Stromal cell of bone marrow (primary cell): ENCODE data around the gene SLC10A2.
"Not testable (repeated sequence)": the region's sequence is repeated elsewhere in the genome, so short reads cannot be mapped to it uniquely, and the experiment has no call there.

Experiments
- DNase-seq: peaks from one replicate; pipeline ENCODE4 v3.0.0-alpha.2; 2012; ENCODE audit warnings: low read depth

The SLC10A2 gene, protein sequence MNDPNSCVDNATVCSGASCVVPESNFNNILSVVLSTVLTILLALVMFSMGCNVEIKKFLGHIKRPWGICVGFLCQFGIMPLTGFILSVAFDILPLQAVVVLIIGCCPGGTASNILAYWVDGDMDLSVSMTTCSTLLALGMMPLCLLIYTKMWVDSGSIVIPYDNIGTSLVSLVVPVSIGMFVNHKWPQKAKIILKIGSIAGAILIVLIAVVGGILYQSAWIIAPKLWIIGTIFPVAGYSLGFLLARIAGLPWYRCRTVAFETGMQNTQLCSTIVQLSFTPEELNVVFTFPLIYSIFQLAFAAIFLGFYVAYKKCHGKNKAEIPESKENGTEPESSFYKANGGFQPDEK

GRCh38 chr13:103066079-103066780 is at the start of gene SLC10A2:
TSS of gene SLC10A2 (minus strand) at chr13:103066417. CDS start at chr13:103066249, 168 bp downstream.
- no peak for DNase-seq

GRCh38 chr13:103107580-103107979 is 41.4 kb upstream of the SLC10A2 start:
- no peak for DNase-seq

GRCh38 chr13:103104340-103104739 is 38.1 kb upstream of the SLC10A2 start:
- DNase-seq: no peak

DNA sequence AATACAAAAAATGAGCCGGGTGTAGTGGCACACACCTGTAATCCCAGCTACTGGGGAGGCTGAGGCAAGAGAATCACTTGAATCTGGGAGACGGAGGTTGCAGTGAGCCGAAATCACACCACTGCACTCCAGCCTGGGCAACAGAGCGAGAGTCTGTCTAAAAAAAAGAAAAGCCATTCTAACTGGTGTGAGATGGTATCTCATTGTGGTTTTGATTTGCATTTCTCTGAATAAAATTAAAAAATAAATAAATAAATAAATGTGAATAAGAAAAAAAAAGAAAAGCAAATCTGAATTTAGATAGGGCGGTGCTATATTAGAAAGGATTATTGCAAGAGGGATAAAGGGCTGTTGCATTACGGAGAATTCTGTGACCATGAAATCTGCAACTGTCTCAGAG is 37.2 kb upstream of the SLC10A2 start:
- DNase-seq: not testable (repeated sequence)

DNA sequence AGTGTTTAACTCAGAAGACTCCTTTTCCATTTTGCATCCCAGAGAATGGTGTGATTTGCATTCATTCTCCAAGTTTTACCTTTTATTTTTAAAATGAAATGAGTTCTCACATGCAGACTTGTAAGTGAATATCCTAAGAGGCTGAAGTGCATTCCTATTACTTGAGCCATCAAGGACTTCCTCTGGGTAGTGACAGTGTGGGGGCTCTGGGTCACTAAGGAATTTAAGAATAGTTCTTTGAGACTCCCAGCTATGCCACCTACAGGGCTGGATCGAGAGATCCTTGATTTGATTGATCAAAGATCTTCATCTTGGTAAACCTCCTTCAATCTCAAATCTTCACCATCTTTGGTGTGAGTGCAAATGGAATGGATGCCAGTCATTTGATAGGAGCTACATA is 36.3 kb upstream of the SLC10A2 start:
- DNase-seq: no peak

GRCh38 chr13:103101901-103102300 is 35.7 kb upstream of the SLC10A2 start:
- DNase-seq: no peak

DNA sequence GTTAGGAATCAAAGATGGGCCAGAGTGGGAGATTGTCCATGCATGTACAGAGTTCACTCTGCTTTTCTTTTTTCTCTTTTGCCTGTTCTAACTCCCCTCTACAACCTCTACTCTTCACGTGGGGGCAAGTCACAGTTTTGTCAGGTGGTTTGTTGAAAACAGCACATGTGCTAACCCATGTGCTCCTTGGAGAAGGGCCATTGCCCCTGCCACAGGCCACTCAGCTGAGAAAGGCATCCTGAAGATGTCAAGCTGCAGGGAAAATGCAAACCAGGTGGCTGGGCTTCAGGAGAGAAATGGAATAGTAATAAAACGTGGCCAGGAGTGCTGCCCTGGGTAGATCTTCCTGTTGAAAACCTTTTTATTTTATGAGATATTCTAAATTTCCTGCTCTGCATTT is 35.3 kb upstream of the SLC10A2 start:
- DNase-seq: no peak

DNA sequence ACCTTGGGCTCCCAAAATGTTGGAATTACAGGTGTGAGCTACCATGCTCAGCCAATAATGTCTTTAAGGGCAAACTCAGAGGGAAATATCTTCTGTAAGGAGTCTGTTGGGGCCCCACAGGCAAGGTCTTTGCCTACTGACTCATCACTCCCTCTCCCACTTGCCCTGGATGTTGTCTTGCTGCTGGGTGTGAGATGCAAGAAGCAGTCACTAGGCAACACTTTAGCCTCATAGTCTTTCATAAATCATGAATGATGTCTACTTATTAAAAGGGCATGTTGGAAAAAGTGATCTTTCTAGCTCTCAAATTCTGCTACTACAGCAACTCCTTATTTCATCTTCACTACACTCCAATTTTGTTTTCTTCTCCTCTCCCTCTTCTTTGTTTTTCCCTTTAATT is 34.6 kb upstream of the SLC10A2 start:
- DNase-seq: no peak

DNA sequence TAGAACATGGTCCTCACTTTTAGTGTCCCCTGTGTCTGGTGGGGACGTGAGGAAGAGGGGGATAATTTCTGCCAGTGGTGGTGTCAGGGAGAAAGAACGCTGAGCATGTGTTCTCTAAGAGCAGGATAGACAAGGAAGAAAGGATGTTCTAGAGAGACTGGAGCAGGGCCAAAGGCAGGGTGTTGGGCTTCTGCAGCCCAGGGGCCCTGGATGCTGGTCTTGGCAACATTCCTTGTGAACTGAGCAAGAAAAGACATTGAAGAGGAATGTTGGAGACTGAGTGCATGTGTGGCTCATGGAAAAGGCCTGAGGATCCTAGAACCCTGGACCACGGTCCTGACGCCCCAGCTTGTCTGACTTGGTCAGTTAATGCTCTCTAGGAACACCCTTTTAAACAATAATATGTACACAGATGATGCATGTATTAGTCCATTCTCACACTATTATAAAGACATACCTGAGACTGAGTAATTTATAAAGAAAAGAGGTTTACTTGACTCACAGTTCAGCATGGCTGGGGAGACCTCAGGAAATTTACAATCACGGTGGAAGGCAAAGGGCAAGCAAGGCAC is 33.6 kb upstream of the SLC10A2 start:
- DNase-seq: no peak

- DNase-seq: no peak
Measured at GRCh38 chr13:103098535-103098934, 32.3 kb upstream of the SLC10A2 start.

GRCh38 chr13:103097366-103097928 is 31.2 kb upstream of the SLC10A2 start:
- DNase-seq: no peak

GRCh38 chr13:103093649-103094048 is 27.4 kb upstream of the SLC10A2 start:
- DNase-seq: not testable (repeated sequence)

- no peak for DNase-seq
Measured at GRCh38 chr13:103087275-103087674, 21.1 kb upstream of the SLC10A2 start.

DNA sequence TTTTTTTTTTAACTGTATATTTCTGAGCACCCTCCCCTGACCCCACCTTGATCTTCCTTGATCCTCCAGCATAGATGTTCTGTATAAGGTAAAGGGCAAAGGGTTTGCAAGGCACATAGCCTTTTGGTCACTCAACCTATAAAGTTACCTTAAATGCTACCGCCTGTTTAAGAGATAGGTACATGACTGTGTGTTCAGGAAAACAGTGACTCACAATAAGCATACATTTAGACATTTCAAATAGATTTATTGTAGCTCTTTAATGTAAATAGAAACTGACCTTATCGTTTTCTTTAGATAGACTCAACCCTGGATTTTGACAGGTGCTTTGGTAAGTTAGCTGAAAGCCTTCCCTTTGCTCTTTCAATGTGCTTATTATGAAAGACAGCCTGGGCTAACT is 15.2 kb upstream of the SLC10A2 start:
- no peak for DNase-seq

DNA sequence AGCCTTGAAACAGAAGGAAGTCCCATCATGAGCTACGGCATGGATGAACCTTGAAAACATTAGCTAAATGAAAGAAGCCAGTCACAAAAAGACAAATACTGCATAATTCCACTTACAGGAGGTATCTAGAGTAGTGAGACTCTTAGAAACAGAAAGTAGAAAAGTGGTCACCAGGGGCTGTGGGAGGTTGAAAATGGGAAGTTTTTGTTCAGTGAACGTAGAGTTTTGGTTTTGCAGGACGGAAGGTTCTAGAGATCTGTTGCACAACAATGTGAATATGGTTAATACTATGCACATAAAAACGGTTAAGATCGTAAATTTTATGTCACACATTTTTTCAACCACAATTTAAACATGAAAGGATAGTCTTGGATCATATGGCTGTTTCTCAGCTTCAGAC is 11.9 kb upstream of the SLC10A2 start:
- DNase-seq: no peak

DNA sequence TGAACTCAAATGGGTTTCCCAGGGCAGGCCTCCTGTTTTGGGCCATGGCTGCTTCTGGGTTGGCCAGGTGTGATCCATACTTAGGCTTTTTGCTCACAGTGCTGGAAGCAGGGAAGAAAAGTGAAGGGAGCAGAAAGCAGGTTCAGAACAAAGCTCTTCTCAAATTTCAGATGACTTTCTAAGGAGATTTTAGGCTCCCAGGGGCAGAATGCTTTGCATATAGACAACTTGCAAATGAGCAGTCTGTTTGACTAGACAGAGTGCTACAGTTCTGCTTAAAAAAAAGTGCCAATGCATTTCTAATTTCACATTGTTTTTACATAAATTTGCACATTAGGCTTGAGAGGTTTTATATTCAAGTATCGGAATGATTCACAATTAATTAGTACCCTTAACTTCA is 2.6 kb upstream of the SLC10A2 start:
- no peak for DNase-seq

DNA sequence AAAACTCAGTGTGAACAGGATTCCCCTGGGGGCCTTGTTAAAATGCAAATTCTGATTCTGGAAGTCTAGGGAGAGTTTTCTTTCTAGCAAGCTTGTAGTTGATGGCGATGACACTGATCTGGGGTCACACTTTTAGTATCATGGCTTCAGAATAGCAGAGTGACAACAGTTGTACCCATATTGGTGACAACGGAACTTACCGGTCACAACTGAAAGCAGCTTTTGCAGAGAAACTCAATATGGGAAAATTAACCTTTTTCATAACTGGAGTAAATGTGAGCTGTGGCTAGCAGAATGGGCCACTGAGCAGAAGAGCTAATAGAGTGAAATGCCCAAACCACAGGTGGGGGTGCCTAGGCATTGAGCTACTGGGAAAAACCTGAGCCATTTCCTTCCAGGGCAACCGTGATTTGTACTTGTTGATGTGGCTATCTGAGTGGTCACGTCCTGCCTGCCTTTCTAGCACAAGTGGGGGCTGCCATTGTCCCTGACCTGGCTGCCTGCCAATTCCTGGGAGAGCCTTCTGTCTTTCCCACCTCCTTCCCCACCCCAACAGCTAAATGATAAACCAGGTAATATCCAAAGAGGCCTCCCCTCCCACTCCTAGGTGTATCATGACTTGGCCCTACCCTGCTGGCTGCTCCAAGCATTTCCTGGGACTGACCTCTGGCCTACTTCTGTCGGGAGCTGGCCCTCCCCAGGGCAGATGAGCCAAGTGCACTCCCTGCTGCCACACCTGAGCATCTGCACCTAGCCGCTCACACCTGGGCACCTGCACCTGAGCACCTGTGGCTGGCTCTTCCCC is 1.7 kb upstream of the SLC10A2 start:
- DNase-seq: no peak

DNA sequence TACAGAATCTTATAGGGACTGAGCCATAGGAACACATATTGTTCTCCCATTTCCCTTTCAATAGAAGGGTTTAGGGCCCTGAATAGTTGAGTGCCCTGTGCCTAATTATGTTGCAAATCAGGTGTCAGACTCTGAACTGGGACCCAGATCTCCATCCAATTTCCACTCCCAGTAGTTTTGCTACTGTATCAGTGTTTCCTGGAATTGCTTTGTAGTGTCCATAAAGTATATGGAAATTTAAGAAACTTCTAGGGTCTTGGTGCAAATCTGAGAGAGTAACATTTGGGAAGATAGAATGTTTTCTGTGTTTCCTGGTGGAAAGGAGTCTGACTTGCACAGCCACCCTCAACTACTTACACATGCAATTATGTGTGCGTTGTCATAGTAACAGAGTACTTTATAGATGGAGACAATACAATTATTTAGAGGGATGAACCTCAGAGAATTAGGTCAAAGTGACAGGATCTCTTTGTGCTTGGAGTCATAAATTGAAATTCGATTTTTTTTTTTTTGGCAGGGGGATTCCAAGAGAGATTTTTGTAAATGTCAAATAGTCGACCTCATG is 646 bp upstream of the SLC10A2 start:
- no peak for DNase-seq

- DNase-seq: no peak
Measured at GRCh38 chr13:103063376-103063775, 2.8 kb downstream of the SLC10A2 start.

DNA sequence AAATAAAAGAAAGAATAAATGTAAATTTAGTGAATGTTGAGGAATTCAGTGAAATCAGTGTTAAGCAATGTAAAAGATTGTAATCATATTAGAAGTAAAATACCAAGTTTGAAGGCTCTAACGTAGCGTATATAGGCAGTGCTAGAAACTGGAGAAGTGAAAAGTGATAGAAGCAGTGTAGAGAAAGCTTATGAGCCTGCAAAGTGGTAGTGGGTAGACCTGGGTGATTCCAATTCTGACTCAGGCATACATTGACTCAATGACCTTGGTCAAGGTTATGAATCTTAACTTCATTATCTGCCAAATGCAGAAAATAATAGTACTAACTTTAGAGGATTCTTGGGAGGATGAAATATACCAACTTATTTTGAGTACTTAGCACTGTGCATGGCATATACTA is 4.1 kb downstream of the SLC10A2 start:
- DNase-seq: no peak

GRCh38 chr13:103056008-103056407 is 10.2 kb downstream of the SLC10A2 start:
- no peak for DNase-seq

DNA sequence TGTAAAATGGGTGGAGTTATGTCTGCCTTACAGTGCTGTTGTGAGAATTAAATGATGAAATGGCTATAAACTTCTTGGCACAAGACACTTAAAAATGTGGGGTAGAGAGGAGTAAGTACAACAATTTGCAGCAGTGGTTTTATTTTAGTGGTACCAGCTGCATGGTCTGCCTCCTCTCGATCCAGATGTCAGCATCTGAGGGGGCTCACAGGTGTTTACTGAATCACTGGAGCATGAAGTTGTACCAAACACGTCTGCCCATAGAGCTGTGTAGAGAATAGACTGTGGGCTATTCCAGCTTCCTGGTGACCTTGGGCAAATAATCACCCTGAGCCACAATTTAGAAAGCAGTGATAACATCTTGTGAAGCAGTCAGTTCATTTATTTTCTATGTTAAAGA is 11.1 kb downstream of the SLC10A2 start:
- DNase-seq: no peak
